RKO (cell line): Measurements from ENCODE around the gene OR52K1.
"Not testable (repeated sequence)": the region's sequence is repeated elsewhere in the genome, so short reads cannot be mapped to it uniquely, and the experiment has no call there.

Experiments used
- DNase-seq: peaks from one replicate; pipeline ENCODE4 v3.0.0-alpha.2; 2016; ENCODE audit warnings: low spot score

The OR52K1 gene

DNA sequence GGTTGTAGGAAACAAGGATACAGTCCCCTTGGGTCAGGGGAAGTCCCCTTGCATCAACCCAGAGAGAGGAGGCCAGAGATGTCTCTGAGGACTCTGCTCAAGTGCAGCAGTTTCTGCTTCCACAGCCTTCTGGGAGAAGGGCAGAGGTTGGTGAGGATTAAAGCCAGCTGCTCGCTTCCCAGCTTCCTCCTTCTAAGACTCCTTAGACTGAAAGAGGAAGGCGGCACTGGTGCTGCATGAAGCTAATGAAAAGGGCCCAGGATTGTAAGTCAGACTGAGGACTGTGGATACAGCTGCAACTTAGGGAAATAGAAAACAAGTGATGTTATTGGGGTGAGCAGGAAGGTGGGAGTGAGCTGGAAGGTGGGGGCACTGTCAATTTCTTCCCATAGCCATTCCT is at the start of gene OR52K1:
TSS of gene OR52K1 (plus strand) at position 202 of the 400 bp plus-strand sequence. CDS start 6,255 bp downstream, outside the sequence.
- no peak for DNase-seq

DNA sequence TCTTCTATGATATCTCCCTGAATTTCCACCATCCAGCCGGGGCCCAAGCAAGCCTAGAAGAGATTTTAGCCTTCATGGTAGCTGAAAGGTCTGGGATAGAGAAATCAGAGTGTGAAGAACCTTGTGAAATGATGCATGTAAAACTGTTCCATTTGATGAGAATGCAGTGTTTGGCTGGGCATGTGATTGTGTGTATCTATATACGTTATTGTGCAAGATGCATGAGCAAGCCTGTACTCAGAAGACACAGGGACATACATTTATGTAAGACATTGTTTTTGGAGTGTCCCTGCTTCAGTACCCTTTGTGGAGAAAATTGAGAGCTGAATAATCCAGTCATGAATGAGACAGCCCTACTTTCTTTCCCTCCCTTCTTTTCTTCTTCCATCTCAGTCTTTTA is 48.6 kb upstream of the OR52K1 start:
- no peak for DNase-seq

DNA sequence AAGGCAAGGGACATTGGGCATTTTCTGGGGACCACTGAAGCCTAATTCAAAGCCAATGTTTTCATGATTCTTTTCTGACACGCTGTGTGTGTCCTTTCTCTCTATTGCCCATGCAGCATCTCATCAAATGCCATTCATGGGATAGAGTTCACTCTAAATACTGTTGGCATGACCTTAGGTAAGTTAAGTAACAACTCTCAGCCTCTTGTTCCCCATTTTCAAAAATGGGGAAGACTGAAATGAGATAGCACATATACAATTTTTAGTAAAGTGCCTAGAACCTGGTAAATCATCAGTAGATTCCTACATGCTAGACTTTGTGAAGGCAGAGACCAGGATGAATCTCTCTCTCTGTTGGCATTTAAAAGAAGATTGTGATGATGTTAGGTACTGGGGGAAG is 46.0 kb upstream of the OR52K1 start:
- DNase-seq: no peak

DNA sequence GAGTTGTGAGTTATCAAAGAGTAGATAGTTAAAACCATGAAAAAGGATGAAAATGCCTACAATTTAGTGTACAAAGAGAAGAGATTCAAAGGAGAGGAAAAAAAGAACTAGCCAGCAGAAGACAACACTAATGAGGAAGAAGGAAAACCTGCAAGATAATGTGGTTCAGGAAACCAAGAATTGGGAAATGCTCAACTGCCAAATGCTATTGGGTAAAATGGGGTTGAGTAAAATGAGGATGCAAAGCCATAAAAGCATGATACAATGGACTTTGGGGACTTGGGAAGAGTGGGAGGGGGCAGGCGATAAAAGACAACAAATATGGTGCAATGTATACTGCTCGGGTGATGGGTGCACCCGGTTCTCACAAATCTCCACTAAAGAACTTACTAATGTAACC is 40.9 kb upstream of the OR52K1 start:
- DNase-seq: no peak

DNA sequence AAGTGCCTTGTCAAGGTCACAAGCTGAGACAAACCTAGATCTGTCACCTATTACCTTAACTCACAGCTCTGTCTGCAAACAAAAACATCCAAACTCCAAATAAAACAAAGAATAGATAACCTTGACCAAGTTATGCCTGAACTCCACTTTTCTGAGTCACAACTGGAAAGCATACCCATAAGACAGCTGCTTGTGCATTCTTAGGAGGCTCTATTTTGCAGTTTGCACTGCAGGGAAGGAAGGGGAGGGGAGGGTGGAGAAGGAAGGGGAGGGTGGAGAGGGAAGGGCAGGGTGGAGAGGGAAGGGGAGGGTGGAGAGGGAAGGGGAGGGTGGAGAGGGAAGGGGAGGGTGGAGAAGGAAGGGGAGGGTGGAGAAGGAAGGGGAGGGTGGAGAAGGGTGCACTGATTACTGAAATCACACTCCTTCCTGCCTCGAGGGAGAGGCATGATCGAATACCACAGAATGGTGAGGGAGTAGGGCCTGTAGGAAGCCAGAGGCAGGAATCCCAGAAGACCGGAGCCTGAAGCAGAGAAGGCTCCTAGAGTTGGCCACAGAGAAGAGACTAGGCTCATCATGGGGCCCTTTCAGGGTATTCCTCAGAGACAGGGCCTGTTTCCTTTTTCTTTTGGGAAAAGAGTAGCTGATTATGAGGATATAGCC is 39.1 kb upstream of the OR52K1 start:
- no peak for DNase-seq

DNA sequence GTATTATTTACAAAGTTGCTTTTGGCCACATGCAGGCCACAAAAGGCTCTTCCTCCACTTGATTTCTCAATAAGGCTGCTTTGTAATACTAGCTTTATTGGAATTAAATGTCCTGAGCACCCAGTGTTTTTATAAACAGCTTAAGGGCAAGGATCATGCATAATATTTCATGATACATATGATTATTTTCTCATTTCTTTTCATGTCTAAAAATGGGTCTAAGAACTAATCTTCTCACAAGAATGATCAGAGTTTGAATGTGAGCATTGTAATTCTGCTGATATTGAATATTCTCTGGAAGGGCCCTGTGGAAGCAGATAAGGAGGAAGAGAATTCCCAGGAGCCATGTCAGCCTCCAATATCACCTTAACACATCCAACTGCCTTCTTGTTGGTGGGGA is 33.5 kb upstream of the OR52K1 start, which contains the start of gene OR52K2:
TSS of gene OR52K2 (plus strand) at position 301 of the 400 bp plus-strand sequence. CDS start at position 346, 45 bp downstream.
- no peak for DNase-seq

DNA sequence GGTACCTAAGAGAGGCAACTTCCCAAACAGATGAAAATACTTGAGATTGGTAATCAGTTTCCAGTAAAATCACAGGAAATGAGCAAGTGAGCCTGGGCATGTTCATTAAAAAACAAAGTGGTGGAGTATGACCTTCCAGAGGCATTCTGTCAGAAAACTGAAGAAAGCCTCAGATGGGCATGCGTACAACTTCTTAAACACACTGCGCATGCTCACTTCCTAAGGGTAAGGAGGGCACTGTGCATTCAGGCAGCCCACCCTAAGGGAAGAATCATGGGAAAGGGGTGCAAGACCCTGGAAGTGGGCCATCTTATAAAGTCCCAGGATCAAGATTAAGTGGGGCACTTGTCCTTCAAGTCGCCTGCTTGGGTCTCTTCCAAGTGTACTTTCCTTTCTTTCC is 29.3 kb upstream of the OR52K1 start:
- DNase-seq: no peak

DNA sequence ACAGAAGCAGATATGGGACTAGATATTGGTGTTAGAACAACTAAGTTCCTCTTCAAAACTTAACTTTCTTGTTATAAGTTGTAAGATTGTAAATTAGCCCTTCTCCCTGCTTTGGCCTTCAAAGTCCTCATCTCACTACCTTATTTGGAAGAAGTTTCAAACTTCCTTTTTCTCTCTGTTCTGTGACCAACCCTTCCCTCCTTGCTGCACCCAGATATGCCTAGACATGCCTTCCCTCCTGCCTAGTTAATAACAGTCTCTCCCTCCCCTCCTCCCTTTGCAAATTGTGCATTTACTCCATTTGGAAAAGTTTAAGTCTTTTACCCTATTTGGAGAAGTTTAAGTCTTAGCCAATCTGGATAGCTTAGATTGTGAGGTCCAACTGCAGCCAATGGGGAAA is 28.4 kb upstream of the OR52K1 start:
- no peak for DNase-seq

DNA sequence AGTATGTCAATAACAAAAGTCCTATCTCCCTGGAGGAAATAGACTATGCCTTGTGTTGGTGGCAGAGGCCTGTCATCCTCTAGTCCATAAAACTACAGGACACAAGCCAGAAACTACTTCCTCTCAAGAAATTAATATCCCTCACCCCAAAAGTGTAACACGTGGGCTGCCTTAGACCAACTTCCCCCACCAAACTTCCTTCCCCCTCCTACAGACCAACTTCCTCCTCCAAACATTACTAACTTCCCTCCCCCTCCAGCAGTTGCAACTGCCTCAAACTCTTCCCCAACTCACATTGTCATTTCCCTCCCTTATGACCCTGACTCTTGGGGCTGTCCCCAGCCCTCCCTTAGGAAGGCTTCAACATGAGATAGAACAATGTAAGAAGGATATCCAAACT is 27.0 kb upstream of the OR52K1 start:
- no peak for DNase-seq

DNA sequence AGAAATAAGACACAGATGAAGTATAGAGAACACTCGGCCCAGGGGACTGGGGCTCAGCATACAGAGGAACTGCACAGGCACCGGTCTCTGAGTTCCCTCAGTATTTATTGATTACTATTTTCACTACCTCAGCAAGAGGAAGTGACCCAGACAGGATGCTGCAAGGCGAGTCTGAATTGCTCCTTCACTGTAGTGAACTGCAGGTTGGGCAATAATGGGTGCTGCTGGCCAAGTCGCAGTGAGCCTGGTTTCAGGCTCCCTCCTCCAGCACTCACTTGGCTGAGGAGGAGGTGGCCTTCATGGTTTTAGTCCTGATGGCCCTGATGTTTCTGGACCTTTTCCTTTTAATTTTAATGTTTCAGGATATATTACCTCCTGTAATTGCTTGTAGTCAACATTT is 22.9 kb upstream of the OR52K1 start:
- DNase-seq: no peak

DNA sequence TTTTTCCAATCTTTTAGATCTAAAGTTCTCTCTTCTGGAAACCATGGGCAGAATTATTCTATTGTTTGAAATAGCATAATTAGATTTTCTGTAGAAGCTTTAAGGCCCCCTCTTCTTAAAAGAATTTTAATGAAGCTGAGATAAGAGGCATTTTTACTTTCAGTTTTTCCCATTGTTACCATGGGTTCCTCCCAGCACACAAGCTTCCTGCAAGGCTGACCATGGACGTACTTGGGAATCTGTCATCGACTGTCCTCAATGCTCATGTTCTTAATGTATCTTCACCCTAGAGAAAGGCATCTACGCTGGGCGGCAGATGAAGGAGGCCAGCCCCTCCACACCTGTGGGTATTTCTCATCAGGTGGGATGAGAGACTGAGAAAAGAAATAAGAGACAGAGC is 22.3 kb upstream of the OR52K1 start:
- no peak for DNase-seq

DNA sequence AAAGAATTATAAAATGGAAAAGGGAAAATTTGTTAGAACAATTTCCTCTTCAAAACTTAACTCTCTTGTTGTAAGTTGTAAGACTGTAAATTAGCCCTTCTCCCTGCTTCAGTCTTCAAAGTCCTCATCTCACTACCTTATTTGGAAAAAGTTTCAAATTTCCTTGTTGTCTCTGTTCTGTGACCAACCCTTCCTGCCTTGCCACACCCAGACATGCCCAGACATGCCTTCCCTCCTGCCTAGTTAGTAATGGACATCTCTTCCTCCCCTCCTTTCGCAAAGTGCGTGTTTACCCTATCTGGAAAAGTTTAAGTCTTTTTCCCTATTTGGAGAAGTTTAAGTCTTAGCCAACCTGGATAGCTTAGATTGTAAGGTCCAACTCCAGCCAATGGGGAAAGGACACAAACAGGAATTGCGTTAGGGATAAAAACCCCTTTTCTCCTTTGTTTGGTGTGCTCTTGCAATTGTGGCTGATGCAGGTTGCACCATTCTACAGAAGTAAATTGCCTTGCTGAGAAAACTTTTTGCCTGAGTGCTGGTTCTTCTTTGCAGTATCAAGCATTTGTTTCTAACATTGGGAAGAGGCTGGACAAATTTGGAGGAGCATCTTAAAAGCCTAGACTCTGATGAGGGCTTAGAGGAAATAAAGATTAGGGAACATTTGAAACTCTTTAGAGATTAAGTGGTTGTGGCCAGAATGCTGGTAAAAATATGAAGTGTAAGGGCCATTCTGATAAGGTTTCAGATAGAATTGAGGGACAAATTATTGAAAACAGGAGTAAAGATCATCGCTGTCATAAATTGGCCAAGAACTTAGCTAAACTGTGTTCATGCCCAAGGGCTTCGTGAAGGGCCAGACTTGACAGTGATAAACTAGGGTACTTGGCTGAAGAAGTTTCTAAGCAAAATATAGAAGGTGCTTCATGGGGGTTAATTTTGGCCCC is 18.0 kb upstream of the OR52K1 start:
- DNase-seq: no peak

DNA sequence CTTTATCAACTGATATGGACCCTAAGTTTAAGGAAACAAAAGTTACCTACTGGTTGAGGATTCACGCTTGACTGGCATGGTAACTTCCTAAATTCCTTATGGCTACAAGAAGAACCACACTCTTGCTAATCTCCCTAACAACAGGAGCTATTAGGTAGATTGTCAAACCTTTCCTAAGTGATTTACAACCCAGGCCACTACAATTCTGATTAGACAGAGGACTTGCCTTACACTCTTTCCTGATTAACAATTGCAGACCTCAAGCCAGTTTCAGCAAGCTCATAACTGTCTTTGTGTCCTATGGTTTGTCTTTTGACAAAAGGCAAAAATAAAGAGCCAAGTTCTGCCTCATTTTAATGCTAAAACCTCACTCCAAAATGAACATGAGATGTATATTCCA is 17.0 kb upstream of the OR52K1 start:
- DNase-seq: no peak

DNA sequence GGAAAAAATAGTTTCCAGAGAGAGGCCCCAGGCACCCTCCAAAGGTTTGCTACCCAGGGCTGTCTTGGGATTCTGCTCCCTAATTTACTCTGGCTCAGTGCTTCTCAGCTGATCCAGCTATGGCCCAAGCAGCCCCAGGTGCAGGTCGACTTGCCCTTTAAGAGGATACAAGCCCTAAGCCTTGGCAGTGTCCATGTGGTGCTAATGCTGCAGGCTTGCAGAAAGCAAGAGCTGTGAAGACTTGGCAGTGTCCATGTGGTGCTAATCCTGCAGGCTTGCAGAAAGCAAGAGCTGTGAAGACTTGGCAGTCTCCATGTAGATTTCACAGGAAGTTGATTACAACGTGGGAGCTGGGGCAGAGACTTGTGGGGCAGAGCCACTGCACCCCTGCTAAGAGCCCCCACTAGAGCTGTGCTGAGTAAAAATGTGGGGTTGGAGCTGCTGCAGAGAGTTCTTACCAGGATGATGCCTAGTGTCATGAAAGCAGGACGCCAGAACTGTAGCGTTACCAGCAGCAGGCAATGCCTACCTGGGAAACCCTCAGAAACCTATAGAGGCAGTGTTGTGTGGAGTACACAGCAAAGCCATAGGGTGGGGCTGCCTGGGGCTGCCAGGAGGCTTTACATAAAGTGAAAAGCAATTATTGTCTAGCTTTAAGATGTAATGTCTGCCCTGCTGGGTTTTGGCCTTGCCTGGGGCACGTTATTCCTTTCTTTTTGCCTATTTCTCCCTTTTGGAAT is 16.1 kb upstream of the OR52K1 start:
- DNase-seq: no peak

DNA sequence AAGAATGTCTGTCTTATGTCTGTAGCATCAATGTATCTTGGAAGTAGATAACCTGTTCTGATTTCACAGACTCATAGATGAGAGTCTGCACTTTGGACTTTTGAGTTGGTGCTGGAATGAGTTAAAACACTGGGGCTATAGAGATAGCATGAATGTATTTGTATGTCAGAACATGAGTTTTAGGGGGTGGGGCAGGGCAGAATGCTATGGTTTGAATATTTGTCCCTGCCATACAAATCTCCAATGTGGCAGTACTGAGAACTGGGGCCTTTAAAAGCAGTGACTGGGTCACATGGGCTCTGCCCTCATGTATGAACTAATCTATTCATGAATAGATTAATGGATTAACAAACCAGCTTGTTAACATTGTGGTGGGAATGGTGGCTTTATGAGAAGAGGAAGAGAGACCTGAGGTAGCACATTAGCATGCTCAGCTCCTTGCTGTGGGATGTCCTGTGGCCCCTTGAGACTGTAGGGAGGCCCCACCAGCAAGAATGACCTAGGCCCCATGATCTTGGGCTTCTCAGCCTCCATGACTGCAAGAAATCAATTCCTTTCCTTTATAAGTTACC is 15.5 kb upstream of the OR52K1 start:
- no peak for DNase-seq

DNA sequence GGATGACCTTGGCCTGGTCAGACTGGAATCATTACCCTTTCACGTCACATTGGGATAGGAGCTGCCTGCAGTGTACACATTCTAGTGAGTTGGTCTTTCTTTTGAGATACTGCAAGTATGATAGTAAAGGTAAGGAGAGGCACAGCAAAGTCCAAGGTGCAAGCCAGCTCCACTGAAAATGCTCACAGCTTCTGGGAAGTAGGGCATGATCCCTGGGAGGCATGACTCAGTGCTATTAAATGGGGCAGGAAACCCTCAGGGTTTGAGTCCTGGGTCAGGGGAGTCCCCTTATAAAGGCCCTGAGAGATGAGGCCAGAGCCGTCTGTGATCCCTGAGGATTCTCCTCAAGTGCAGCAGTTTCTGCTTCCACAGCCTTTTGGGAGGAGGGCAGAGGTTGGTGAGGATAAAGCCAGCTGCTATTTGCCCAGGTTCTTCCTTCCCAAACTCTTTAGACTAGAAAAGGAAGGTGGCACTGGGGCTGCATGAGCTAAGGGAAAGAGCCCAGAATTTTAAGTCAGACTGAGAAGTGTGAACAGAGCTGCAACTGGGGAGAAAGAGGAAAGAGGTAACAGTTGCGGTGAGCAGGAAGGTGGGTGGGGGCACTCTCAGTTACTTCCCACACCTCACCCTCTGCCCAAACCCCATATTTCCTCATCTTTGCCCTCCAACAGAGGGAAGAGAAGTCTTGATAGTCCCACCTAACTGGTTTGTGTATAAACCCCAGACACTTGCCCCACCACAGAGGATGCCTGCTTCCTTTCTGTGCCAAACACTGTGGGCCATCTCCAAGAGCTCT is 14.4 kb upstream of the OR52K1 start:
- no peak for DNase-seq

DNA sequence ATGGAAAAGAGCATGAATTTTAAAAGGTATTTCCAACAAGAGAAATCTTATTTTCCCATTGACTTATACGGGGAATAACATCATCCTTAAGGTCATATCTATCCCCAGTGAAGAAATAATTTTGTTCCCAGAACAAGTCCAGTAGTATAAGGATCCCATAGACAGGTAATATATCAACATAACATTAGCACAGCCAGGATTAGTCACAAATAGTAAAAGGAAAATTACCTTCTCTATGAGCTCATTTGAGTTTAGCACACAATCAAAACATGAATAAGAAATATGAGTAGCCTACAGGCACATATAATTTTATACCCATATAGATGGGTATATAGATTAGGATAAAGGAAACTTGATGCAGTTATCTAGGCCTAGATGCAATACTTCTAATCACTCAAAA is 2.8 kb upstream of the OR52K1 start:
- no peak for DNase-seq

DNA sequence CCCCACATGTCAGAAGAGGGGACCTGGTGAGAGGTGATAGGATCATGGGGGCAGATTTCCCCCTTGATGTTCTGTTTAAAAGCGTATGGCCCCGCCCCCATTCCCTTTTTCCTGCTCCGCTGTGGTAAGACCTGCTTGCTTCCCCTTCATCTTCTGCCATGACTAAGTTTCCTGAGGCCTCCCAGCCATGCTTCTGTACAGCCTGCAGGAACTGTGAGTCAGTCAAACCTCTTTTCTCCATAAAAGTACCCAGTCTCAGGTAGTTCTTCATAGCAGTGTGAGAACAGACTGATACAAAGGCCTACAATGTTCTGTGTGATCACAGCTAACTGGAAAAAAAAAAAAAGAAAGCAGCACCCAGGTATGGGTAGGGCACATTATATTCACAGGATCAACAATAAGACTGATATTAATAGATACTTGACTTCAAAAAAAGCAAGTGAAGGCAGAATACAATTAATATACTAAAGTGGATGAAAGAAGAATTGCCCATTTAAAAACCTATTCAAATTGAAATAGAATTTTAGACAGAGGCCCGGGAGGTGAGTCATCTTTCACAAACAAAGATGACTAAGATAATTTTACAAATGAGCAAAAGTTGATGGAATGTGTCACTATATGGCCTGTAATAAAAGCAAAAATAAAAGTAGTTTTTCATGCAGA is 1.7 kb upstream of the OR52K1 start:
- DNase-seq: peak; percentile 50

DNA sequence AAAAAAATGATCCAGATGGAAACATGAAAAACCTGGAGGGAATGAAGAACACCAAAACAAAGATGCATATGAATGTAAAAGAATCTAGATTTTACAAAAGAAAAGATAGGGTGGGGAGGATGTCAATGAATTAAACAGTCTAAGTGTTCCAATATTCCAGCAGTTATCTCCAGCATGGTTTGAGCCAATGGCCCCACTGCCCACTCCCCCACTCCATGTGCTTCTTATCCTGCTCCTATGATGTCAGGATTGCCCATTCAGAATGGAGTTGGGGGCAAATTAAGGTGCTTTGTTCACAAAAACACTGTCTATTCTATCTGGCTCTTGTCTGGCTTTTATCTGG is 1.2 kb upstream of the OR52K1 start:
- no peak for DNase-seq

DNA sequence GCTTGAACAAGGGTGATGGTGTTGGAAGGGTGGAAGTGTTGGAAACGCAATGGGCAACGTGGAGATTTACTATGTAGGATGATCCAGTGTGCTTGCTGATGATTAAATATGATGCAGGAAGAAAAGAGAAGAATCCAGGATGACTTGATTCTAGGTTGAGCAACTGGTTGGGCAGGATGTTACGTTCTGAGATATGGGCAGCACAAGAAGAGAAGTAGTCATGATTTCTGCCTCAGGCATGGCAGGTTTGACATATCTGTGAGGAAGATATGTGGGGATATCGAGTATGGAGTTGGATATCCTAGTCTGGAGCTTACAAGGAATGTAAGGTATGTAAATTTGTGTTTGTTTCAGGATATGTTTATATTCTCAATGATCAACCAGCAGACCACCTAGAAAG is 1.9 kb downstream of the OR52K1 start:
- DNase-seq: no peak

DNA sequence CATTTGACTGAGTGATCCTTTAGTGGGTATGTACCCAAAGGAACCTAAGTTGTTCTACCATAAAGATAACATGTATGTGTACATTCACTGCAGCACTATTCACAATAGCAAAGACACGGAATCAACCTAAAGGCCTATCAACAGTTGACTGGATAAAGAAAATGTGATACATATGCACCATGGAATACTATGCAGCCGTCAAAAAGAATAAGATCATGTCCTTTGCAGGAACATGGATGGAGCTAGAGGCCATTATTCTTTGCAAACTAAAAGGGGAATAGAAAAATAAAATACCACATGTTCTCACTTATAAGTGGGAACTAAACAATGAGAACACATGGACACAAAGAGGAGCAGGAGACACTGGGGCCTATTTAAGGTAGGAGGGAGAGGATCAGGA is 9.0 kb downstream of the OR52K1 start:
- DNase-seq: not testable (repeated sequence)
